GM21423 (cell line): Measurements from ENCODE around the gene LAMTOR4.
A peak's percentile ranks its signal among the peaks of the same experiment; 100 is the strongest.

Experiments
- ATAC-seq: cut with Tn5 transposase; IDR thresholded peaks from one replicate; pipeline ENCODE4 v1.9.1; 2021; ENCODE audit warnings: mild to moderate bottlenecking, moderate library complexity; ENCODE audit not compliant: unreplicated experiment

The LAMTOR4 gene

GRCh38 chr7:100148559-100149328 is at the start of gene LAMTOR4:
TSS of gene LAMTOR4 (plus strand) at chr7:100148918. CDS start at chr7:100148973, 55 bp downstream.
- peak; percentile 98 for ATAC-seq

GRCh38 chr7:100099452-100099851 is 49.3 kb upstream of the LAMTOR4 start:
- ATAC-seq = no peak

- ATAC-seq = peak; percentile 60
These were observed 48.2 kb upstream of the LAMTOR4 start for GRCh38 chr7:100100420-100101015.

- ATAC-seq = peak; percentile 81
These were observed 47.5 kb upstream of the LAMTOR4 start, which contains the start of the genes AP4M1 and MCM7 for GRCh38 chr7:100101016-100101862. TSS of gene AP4M1 (plus strand) at chr7:100101643. CDS start at chr7:100101715, 72 bp downstream. TSS of gene MCM7 (minus strand) at chr7:100101397. CDS start at chr7:100101294, 103 bp downstream.

GRCh38 chr7:100102950-100103840 is 45.5 kb upstream of the LAMTOR4 start:
- no peak for ATAC-seq

GRCh38 chr7:100105534-100105933 is 43.2 kb upstream of the LAMTOR4 start:
- no peak for ATAC-seq

GRCh38 chr7:100106633-100107032 is 42.1 kb upstream of the LAMTOR4 start:
- ATAC-seq = no peak

GRCh38 chr7:100107125-100107737 is 41.5 kb upstream of the LAMTOR4 start:
- no peak for ATAC-seq

- ATAC-seq = no peak
These were observed 40.8 kb upstream of the LAMTOR4 start for GRCh38 chr7:100107890-100108289.

- ATAC-seq = no peak
These were observed 39.1 kb upstream of the LAMTOR4 start for GRCh38 chr7:100109521-100110163.

GRCh38 chr7:100111156-100111555 is 37.6 kb upstream of the LAMTOR4 start:
- ATAC-seq = no peak

- no peak for ATAC-seq
These were observed 36.8 kb upstream of the LAMTOR4 start for GRCh38 chr7:100111914-100112313.

- ATAC-seq = no peak
These were observed 33.7 kb upstream of the LAMTOR4 start for GRCh38 chr7:100115026-100115425.

GRCh38 chr7:100118388-100119071 is 30.2 kb upstream of the LAMTOR4 start:
- ATAC-seq = no peak

- peak; percentile 69 for ATAC-seq
These were observed 29.4 kb upstream of the LAMTOR4 start, which contains the start of the genes CNPY4 and TAF6 for GRCh38 chr7:100119072-100119969. TSS of gene CNPY4 (plus strand) at chr7:100119634. CDS start at chr7:100119745, 111 bp downstream. TSS of gene TAF6 (minus strand) at chr7:100119358. CDS start at chr7:100114209, 5,149 bp downstream.

- ATAC-seq = peak; percentile 30
These were observed 28.6 kb upstream of the LAMTOR4 start for GRCh38 chr7:100119970-100120732.

- ATAC-seq = no peak
These were observed 28.0 kb upstream of the LAMTOR4 start for GRCh38 chr7:100120733-100121036.
